ENCODE results near the gene PA2G4.
A peak's percentile ranks its signal among the peaks of the same experiment; 100 is the strongest.
"Not testable (repeated sequence)": the region's sequence is repeated elsewhere in the genome, so short reads cannot be mapped to it uniquely, and the experiment has no call there.

Gene PA2G4

GRCh38 chr12:56101045-56101444, 3.3 kb upstream of the PA2G4 start:
- DNase-seq, result no peak

GRCh38 chr12:56102683-56103065, 1.7 kb upstream of the PA2G4 start:
- DNase-seq, result no peak

- no peak for DNase-seq
Observed at GRCh38 chr12:56103066-56103711, 1.2 kb upstream of the PA2G4 start.

GRCh38 chr12:56103823-56104108, 593 bp upstream of the PA2G4 start:
- no peak for DNase-seq

- DNase-seq, result peak; percentile 25
Observed at GRCh38 chr12:56104815-56105608, 653 bp downstream of the PA2G4 start.

GRCh38 chr12:56105609-56105902, 1.2 kb downstream of the PA2G4 start:
- DNase-seq, result no peak

GRCh38 chr12:56107242-56107641, 2.9 kb downstream of the PA2G4 start:
- no peak for DNase-seq

GRCh38 chr12:56110571-56110970, 6.2 kb downstream of the PA2G4 start:
- no peak for DNase-seq

- DNase-seq, result no peak
Observed at GRCh38 chr12:56114084-56114483, 9.7 kb downstream of the PA2G4 start.

- DNase-seq, result no peak
Observed at GRCh38 chr12:56115329-56115728, 11.0 kb downstream of the PA2G4 start.

GRCh38 chr12:56116267-56117081, 12.1 kb downstream of the PA2G4 start, which contains the start of gene RPL41:
TSS of gene RPL41 (plus strand) at chr12:56116633.
- peak; percentile 85 for DNase-seq

GRCh38 chr12:56117082-56117706, 12.8 kb downstream of the PA2G4 start:
- DNase-seq, result not testable (repeated sequence)

- DNase-seq, result peak; percentile 97
Observed at GRCh38 chr12:56117778-56118687, 13.7 kb downstream of the PA2G4 start, which contains the start of gene ZC3H10. TSS of gene ZC3H10 (plus strand) at chr12:56118266. CDS start at chr12:56120563, 2,297 bp downstream.

GRCh38 chr12:56118688-56119357, 14.5 kb downstream of the PA2G4 start:
- no peak for DNase-seq

GRCh38 chr12:56119361-56119796, 15.0 kb downstream of the PA2G4 start:
- DNase-seq, result peak; percentile 44

GRCh38 chr12:56120158-56120846, 15.9 kb downstream of the PA2G4 start:
- DNase-seq, result no peak

- DNase-seq, result no peak
Observed at GRCh38 chr12:56121204-56121870, 17.0 kb downstream of the PA2G4 start.

- no peak for DNase-seq
Observed at GRCh38 chr12:56122637-56123036, 18.3 kb downstream of the PA2G4 start.

- DNase-seq, result no peak
Observed at GRCh38 chr12:56124133-56124532, 19.8 kb downstream of the PA2G4 start.

- no peak for DNase-seq
Observed at GRCh38 chr12:56126732-56127239, 22.4 kb downstream of the PA2G4 start.
